Stomach (tissue), 4 donors: ENCODE data around the gene PHKA2.

Experiments used
- EP300 ChIP-seq: sonication (generic); formaldehyde crosslinking; IDR thresholded peaks from one replicate; pipeline ENCODE4 v1.6.1; 2017; ENCODE audit warnings: antibody characterized with exemption
- POLR2A ChIP-seq, 4 donors: fragments of 450-650 bp; IDR thresholded peaks; one replicate each; pipeline ENCODE4 v1.6.1; 2016; ENCODE audit warnings: antibody characterized with exemption in 4 of 4, control low read depth in 2 of 4, mild to moderate bottlenecking in 1 of 4, moderate library complexity in 1 of 4
- POLR2AphosphoS5 ChIP-seq, 3 donors: sonication (generic); formaldehyde crosslinking; IDR thresholded peaks; one replicate each; pipeline ENCODE4 v1.6.1; 2016; ENCODE audit warnings: antibody characterized with exemption in 3 of 3
- TF ChIP-seq, protein P1 (sequence below), 7 experiments: fragments of 450-650 bp in 4 of 7; fragments of 200-600 bp in 3 of 7; sonication (generic) in 3 of 7; IDR thresholded peaks; one replicate each; pipeline ENCODE4 v1.5.1; 2016 to 2019; ENCODE audit warnings: antibody characterized with exemption in 7 of 7, control low read depth in 2 of 7, mild to moderate bottlenecking in 1 of 7

DNA sequence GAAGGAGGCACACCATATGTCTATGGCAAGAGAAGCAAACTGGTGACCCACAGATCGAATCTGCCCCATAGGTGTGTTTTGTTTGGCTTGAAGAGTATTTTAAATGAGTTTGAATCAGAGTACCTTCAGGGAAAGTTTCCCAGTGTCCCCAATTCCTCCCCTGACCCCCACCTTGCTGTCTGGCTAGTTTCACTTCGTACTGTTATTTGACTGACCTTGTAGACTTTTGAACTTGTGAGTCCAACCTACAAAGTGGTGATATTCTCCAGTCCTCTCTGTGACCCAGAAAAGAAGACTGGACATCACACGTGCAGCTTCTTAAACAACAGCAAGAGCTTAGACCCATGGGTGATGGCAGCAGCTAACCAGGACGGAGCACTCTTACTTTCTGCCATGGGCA, 39.4 kb downstream of the PHKA2 start:
- TF ChIP-seq, protein P1, sequence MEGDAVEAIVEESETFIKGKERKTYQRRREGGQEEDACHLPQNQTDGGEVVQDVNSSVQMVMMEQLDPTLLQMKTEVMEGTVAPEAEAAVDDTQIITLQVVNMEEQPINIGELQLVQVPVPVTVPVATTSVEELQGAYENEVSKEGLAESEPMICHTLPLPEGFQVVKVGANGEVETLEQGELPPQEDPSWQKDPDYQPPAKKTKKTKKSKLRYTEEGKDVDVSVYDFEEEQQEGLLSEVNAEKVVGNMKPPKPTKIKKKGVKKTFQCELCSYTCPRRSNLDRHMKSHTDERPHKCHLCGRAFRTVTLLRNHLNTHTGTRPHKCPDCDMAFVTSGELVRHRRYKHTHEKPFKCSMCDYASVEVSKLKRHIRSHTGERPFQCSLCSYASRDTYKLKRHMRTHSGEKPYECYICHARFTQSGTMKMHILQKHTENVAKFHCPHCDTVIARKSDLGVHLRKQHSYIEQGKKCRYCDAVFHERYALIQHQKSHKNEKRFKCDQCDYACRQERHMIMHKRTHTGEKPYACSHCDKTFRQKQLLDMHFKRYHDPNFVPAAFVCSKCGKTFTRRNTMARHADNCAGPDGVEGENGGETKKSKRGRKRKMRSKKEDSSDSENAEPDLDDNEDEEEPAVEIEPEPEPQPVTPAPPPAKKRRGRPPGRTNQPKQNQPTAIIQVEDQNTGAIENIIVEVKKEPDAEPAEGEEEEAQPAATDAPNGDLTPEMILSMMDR (IDR thresholded peaks at IDR 0.05), result no peak
- TF ChIP-seq POLR2A (IDR thresholded peaks at IDR 0.05), result no peak
- TF ChIP-seq POLR2AphosphoS5 (IDR thresholded peaks at IDR 0.05), result no peak
- no peak for TF ChIP-seq EP300
